DOHH2 (cell line): ENCODE data around the gene JADE3.

Source experiments
- CTCF ChIP-seq: fragments of 200-600 bp; sonication (generic); IDR thresholded peaks from one replicate; pipeline ENCODE4 v1.5.1; 2014; ENCODE audit warnings: antibody characterized with exemption, mild to moderate bottlenecking, low read depth, low read length; ENCODE audit not compliant: poor library complexity, severe bottlenecking
- EZH2phosphoT487 ChIP-seq: fragments of 200-600 bp; sonication (generic); IDR thresholded peaks from 2 replicates; pipeline ENCODE4 v1.6.1; 2017; ENCODE audit warnings: borderline replicate concordance, mild to moderate bottlenecking, antibody characterized with exemption, low read length, moderate library complexity, mixed read lengths

- TF ChIP-seq CTCF (no peak), EZH2phosphoT487 (no peak)
Observed at GRCh38 chrX:46965125-46965758, 53.0 kb downstream of the JADE3 start.
